Muscle layer of duodenum (tissue), 2 donors: ENCODE measurements around the gene CCDC127.

ENCODE experiments used
- H3K27ac ChIP-seq: one replicate; pipeline ENCODE4 v1.7.0; 2013; ENCODE audit warnings: mild to moderate bottlenecking, low read length
- H3K27me3 ChIP-seq: one replicate; pipeline ENCODE4 v1.7.0; 2013; ENCODE audit warnings: low read depth, mild to moderate bottlenecking, control low read depth, low read length
- H3K36me3 ChIP-seq, 2 donors: one replicate each; pipeline ENCODE4 v1.7.0; 2013; ENCODE audit warnings: low read length in 2 of 2, control low read depth in 1 of 2, mild to moderate bottlenecking in 1 of 2; ENCODE audit not compliant: insufficient read depth in 2 of 2, control insufficient read depth in 1 of 2
- H3K4me1 ChIP-seq, 2 donors: one replicate each; pipeline ENCODE4 v1.7.0; 2013; ENCODE audit warnings: low read length in 2 of 2, mild to moderate bottlenecking in 2 of 2, control low read depth in 1 of 2, moderate library complexity in 1 of 2; ENCODE audit not compliant: insufficient read depth in 2 of 2, control insufficient read depth in 1 of 2
- H3K4me3 ChIP-seq, 2 donors: one replicate each; pipeline ENCODE4 v1.7.0; 2013; ENCODE audit warnings: low read length in 2 of 2, low read depth in 1 of 2, mild to moderate bottlenecking in 1 of 2
- H3K9me3 ChIP-seq, 2 donors: one replicate each; pipeline ENCODE4 v1.7.0; 2013; ENCODE audit warnings: low read length in 2 of 2, control low read depth in 1 of 2, mild to moderate bottlenecking in 1 of 2; ENCODE audit not compliant: control insufficient read depth in 1 of 2
- donor health status: healthy.

Gene CCDC127

DNA sequence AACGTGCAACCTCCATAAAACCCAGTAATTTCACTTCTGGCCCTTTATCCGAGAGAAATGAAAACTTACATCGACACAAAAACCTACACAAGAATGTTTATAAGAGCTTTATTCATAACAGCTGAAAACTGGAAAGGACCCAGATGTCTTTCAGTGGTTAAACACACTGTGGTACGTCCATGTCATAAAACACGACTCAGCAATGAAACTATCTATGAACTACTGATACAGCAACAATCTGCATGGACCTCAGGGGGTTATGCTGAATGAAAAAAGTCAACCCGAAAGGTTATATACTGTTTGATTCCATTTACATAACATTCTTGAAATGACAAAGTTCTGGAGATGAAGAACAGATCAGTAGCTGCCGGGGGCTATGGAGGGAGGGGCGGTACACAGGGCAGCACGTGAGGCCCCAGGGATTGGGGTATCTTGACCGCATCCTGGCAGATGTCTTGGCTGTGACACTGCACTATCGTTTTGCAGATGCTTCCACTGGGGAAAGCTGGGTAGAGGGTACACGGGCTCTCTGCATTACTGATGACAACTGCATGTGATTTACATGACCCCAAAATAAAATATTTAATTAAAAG, 4.1 kb downstream of the CCDC127 start:
- no peaks in the 10 kb centered on the region for H3K9me3 ChIP-seq

DNA sequence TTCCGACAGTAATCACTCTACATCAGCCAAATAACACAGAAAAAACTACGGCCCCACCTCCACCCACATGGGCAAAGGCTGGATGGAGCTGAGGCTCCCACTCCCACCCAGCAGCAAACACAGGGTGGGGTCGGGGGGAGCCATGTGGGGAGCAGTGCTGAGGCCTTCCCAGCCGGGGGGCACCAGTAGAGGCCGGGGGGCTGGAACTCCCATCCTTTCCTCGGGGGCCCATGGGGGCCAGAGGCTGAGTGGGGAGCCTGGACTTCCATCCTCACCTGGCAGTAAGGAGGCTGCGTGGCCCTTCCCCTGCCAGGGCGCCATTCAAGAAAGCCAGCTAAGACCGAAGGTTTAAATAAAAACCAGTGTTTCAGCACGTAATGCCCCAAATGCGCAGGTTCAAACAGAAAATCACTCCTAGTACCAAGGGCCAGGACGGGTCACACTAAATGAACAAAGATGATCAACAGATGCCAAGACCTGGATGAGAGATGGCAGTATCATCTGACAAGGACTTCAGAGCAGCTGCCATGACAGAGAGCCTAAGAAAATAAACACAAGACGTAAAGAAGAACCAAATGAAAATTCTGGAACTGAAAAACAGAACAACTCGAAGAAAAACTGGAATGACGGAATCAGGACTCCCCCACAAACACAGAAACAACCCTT, 9.4 kb downstream of the CCDC127 start:
- Histone ChIP-seq H3K27me3 (no peaks in the 10 kb centered on the region), H3K36me3 (peaks cover 26 to 34% of the 10 kb centered on the region in 2 donors), H3K4me3 (no peak overlapping the region), H3K9me3 (no peaks in the 10 kb centered on the region), H3K27ac (no peak overlapping the region), H3K4me1 (no peaks in the 10 kb centered on the region)

More for the DNA sequence above, 4.1 kb downstream of the CCDC127 start:
- H3K4me1 ChIP-seq, result no peaks in the 10 kb centered on the region
- no peaks in the 10 kb centered on the region for H3K27me3 ChIP-seq
- no peak overlapping the region for H3K4me3 ChIP-seq
- no peak overlapping the region for H3K27ac ChIP-seq
- H3K36me3 ChIP-seq, result peaks cover 0 to 8% of the 10 kb centered on the region in 2 donors

DNA sequence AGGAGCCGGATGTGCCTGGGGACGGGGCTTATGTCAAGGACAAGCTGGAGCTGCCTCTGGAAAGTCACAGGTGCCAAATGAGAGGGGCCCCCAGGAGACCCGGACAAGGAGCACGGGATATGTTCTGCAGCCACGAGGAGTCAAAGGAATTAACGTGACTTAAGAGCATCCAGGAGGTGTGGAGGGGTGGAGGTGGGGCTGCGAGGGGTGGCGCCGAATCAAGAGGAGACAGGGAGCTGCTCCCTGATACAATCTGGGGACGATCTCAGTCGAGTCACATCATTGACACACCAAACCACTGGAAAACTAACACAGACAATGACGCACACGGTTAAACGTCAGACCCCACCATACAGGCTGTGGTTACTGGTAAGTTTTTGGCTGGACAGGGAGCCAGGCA, 10.4 kb downstream of the CCDC127 start:
- Histone ChIP-seq H3K9me3 (no peaks in the 10 kb centered on the region), H3K27ac (no peak overlapping the region), H3K4me1 (no peaks in the 10 kb centered on the region), H3K4me3 (no peak overlapping the region), H3K36me3 (peaks cover 27 to 36% of the 10 kb centered on the region in 2 donors), H3K27me3 (no peaks in the 10 kb centered on the region)

- no peaks in the 10 kb centered on the region for H3K27me3 ChIP-seq
- no peaks in the 10 kb centered on the region for H3K9me3 ChIP-seq
- no peaks in the 10 kb centered on the region for H3K4me1 ChIP-seq
- H3K4me3 ChIP-seq, result no peak overlapping the region
- H3K27ac ChIP-seq, result no peak overlapping the region
- H3K36me3 ChIP-seq, result peaks cover 27 to 36% of the 10 kb centered on the region in 2 donors
Measured at GRCh38 chr5:206927-207536, 10.9 kb downstream of the CCDC127 start.

- no peak overlapping the region for H3K27ac ChIP-seq
- H3K27me3 ChIP-seq, result no peaks in the 10 kb centered on the region
- H3K4me1 ChIP-seq, result no peaks in the 10 kb centered on the region
- H3K9me3 ChIP-seq, result no peaks in the 10 kb centered on the region
- no peak overlapping the region for H3K4me3 ChIP-seq
- H3K36me3 ChIP-seq, result peaks cover 27 to 36% of the 10 kb centered on the region in 2 donors
Measured at GRCh38 chr5:206406-206805, 11.5 kb downstream of the CCDC127 start.

GRCh38 chr5:204966-205670, 12.8 kb downstream of the CCDC127 start:
- H3K36me3 ChIP-seq, result peaks cover 27 to 36% of the 10 kb centered on the region in 2 donors
- H3K27ac ChIP-seq, result no peak overlapping the region
- H3K9me3 ChIP-seq, result no peaks in the 10 kb centered on the region
- no peaks in the 10 kb centered on the region for H3K27me3 ChIP-seq
- H3K4me3 ChIP-seq, result no peak overlapping the region
- no peaks in the 10 kb centered on the region for H3K4me1 ChIP-seq

GRCh38 chr5:204462-204861, 13.5 kb downstream of the CCDC127 start:
- no peaks in the 10 kb centered on the region for H3K9me3 ChIP-seq
- H3K36me3 ChIP-seq, result peaks cover 27 to 36% of the 10 kb centered on the region in 2 donors

GRCh38 chr5:204001-204400, 14.0 kb downstream of the CCDC127 start:
- Histone ChIP-seq H3K4me3 (no peak overlapping the region), H3K9me3 (no peaks in the 10 kb centered on the region), H3K4me1 (no peaks in the 10 kb centered on the region), H3K36me3 (peaks cover 28 to 36% of the 10 kb centered on the region in 2 donors), H3K27me3 (no peaks in the 10 kb centered on the region), H3K27ac (no peak overlapping the region)

More at GRCh38 chr5:204462-204861, 13.5 kb downstream of the CCDC127 start:
- Histone ChIP-seq H3K27ac (no peak overlapping the region), H3K4me1 (no peaks in the 10 kb centered on the region), H3K4me3 (no peak overlapping the region), H3K27me3 (no peaks in the 10 kb centered on the region)

GRCh38 chr5:203246-203930, 14.6 kb downstream of the CCDC127 start:
- Histone ChIP-seq H3K36me3 (peaks cover 33 to 36% of the 10 kb centered on the region in 2 donors), H3K4me1 (no peaks in the 10 kb centered on the region)

DNA sequence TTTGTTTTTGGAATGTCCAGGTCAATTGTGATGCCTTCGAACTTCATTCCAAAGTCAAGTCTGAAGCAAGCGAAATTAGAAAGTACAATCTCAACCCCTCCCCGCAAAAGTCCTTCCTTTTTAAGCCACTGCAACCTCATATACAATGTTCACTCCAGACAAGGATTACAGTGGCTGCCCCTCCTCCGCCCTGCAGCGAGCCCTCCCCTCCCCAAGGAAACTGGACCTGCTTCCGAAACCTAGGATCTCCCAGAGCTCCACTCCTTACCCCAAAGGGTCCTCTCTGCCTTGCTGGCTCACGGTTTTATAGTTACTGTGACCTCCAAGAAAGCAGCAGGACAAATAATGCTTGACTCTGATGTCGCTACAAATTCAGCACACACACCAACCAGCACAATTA, 16.3 kb downstream of the CCDC127 start:
- peaks cover 23 to 33% of the 10 kb centered on the region in 2 donors for H3K36me3 ChIP-seq
- no peaks in the 10 kb centered on the region for H3K4me1 ChIP-seq

More at GRCh38 chr5:203246-203930, 14.6 kb downstream of the CCDC127 start:
- H3K27ac ChIP-seq, result no peak overlapping the region
- H3K4me3 ChIP-seq, result no peak overlapping the region
- no peaks in the 10 kb centered on the region for H3K9me3 ChIP-seq
- no peaks in the 10 kb centered on the region for H3K27me3 ChIP-seq

GRCh38 chr5:200985-201384, 17.0 kb downstream of the CCDC127 start:
- H3K27me3 ChIP-seq, result no peaks in the 10 kb centered on the region
- H3K36me3 ChIP-seq, result peaks cover 21 to 33% of the 10 kb centered on the region in 2 donors
- no peak overlapping the region for H3K27ac ChIP-seq
- H3K9me3 ChIP-seq, result no peaks in the 10 kb centered on the region
- no peaks in the 10 kb centered on the region for H3K4me1 ChIP-seq
- no peak overlapping the region for H3K4me3 ChIP-seq

More for the DNA sequence above, 16.3 kb downstream of the CCDC127 start:
- H3K27me3 ChIP-seq, result no peaks in the 10 kb centered on the region
- H3K9me3 ChIP-seq, result no peaks in the 10 kb centered on the region
- H3K27ac ChIP-seq, result no peak overlapping the region
- H3K4me3 ChIP-seq, result no peak overlapping the region
